GM18873 (cell line): Measurements from ENCODE around the gene YPEL4.

Experiments used
- ATAC-seq: cut with Tn5 transposase; IDR thresholded peaks from one replicate; pipeline ENCODE4 v1.9.1; 2021; ENCODE audit warnings: mild to moderate bottlenecking, moderate library complexity, moderate number of reproducible peaks; ENCODE audit not compliant: unreplicated experiment, low FRiP score

Gene YPEL4

DNA sequence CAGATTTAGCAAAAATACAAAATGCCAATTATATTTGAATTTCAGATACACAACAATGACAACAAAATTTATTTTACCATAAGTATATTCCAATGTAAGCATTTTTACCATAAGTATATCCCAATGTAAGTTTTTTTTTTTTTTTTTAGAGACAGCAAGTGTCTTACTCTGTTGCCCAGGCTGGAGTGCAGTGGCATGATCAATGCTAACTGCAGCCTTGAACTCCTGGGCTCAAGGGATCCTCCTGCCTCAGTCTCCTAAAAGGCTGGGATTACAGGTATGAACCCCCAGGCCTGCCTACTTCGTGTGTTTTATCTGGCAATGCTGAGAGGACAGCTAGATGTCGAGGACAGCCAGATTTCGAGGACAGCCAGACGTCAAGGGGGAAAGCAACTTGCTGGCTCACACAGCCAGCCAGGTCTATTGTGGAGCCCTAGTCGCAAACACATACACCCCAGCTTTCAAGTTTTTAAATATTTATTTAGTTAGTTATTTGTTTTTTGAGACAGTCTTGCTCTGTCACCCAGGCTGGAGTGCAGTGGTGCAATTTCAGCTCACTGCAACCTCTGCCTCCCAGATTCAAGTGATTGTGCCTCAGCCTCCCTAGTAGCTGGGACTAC is 53.3 kb downstream of the YPEL4 start:
- no peak for ATAC-seq
